ENCODE measurements around the gene GDF10.

The GDF10 gene

DNA sequence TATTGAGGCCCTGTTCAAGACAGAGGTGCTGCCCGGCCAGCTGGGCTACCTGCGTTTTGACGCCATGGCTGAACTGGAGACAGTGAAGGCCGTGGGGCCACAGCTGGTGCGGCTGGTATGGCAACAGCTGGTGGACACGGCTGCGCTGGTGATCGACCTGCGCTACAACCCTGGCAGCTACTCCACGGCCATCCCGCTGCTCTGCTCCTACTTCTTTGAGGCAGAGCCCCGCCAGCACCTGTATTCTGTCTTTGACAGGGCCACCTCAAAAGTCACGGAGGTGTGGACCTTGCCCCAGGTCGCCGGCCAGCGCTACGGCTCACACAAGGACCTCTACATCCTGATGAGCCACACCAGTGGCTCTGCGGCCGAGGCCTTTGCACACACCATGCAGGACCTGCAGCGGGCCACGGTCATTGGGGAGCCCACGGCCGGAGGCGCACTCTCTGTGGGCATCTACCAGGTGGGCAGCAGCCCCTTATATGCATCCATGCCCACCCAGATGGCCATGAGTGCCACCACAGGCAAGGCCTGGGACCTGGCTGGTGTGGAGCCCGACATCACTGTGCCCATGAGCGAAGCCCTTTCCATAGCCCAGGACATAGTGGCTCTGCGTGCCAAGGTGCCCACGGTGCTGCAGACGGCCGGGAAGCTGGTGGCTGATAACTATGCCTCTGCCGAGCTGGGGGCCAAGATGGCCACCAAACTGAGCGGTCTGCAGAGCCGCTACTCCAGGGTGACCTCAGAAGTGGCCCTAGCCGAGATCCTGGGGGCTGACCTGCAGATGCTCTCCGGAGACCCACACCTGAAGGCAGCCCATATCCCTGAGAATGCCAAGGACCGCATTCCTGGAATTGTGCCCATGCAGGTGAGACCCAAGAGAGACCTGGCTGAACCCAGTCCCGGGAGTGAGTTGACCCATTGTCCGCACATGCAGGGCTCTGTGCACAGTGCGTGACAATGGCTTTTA, 51.0 kb downstream of the GDF10 start:
- no peak for DNase-seq (ENCODE audit: low read depth in 1 of 2, low spot score in 1 of 2)

DNA sequence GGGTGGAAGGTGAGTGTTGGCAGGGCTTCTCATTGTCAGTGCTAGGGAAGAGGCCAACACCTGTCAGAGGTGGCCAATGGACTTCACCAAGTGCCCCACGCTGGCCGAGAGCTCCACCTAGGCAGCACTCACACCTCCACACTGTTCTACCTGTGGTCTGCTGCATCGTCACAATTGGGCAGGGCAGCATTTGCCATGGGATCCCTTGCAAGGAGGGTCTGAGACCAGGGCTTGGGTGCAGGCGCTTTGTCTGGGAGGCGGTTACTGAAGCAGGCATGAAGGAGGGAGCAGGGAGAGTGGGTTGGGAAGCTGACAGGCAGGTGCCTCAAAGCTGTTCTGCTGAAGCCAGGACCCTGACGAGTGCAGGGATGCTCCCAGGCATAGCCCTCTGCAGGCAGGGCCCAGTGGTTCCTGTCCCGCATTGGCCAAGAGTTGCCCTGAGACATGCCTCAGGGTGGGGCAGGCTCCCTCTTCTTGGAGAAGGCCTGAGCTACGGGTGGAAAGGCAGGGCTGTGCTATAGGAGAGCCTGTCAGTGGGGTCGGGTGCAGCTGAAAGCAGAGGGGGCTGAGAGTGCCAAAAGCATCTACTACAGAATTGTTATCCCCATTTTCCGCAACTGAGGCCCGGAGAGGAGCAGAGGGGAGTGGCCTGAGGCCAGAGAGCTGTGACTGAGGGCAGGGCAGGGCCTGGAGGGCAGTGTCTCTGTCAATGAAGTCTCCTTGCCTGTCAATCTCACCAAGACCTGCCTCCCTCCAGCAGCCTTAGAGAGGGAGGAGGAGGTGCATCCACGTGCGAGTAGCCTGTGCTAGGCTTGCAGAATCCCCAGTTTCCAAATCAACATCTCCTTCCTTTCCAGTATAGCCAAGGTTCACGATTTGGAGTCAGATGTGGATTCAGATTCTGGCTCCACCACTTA, 52.2 kb downstream of the GDF10 start:
- no peak for DNase-seq (ENCODE audit: low read depth in 1 of 2, low spot score in 1 of 2)

- DNase-seq (ENCODE audit: low read depth in 1 of 2, low spot score in 1 of 2), result no peak
These were observed 53.4 kb downstream of the GDF10 start for GRCh38 chr10:47353351-47353750.

- no peak for DNase-seq (ENCODE audit: low read depth in 1 of 2, low spot score in 1 of 2)
These were observed 54.2 kb downstream of the GDF10 start for GRCh38 chr10:47354165-47354564.

DNA sequence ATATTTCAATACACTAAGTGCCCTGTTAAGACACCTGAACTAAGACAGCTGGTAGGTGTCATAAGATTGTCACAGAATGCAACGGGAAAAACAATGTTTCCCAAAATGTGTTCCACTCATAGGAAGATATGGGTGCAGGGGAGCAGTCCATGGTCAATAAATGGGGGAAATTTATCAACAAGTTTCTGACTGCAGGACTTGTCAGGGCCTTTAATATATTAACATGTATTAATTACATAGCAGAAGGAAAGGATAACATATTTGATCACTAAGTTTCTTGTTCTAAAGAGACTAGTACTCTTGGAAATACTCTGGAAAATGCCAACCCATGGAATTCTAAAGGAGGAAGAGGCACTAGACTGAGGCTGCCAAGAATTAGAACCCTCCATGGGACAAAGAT, 54.9 kb downstream of the GDF10 start:
- DNase-seq (ENCODE audit: low read depth in 1 of 2, low spot score in 1 of 2), result no peak

- no peak for DNase-seq (ENCODE audit: low read depth in 1 of 2, low spot score in 1 of 2)
These were observed 56.7 kb downstream of the GDF10 start for GRCh38 chr10:47356708-47357107.

DNA sequence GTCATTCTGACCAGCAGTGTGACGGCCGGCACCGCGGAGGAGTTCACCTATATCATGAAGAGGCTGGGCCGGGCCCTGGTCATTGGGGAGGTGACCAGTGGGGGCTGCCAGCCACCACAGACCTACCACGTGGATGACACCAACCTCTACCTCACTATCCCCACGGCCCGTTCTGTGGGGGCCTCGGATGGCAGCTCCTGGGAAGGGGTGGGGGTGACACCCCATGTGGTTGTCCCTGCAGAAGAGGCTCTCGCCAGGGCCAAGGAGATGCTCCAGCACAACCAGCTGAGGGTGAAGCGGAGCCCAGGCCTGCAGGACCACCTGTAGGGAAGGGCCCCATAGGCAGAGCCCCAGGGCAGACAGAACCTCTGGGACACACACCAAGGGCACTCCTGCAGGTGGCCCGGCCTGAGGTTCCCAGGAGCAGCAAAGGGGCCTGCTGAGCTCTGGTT, 57.2 kb downstream of the GDF10 start:
- no peak for DNase-seq (ENCODE audit: low read depth in 1 of 2, low spot score in 1 of 2)

DNA sequence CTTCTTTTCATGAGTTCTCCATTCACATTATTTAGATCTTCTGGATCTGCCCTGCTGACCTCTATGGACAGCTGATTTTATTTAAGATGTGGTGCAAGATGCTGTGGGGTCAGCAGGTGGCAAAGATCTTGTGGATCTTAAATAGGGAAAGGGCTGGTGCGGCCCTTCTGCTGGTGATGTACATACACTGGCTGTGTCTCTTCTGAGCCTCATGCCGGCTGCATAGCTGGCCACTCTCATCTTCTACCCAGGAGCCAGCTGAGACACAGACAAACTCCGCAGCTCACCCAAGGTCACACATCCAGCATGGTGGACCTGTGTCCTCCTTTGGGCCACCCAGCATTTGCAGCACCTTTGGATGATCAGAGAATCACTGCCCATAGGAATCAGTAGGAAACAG, 57.9 kb downstream of the GDF10 start:
- DNase-seq (ENCODE audit: low read depth in 1 of 2, low spot score in 1 of 2), result no peak

- DNase-seq (ENCODE audit: low read depth in 1 of 2, low spot score in 1 of 2), result no peak
These were observed 58.5 kb downstream of the GDF10 start for GRCh38 chr10:47358457-47358856.

DNA sequence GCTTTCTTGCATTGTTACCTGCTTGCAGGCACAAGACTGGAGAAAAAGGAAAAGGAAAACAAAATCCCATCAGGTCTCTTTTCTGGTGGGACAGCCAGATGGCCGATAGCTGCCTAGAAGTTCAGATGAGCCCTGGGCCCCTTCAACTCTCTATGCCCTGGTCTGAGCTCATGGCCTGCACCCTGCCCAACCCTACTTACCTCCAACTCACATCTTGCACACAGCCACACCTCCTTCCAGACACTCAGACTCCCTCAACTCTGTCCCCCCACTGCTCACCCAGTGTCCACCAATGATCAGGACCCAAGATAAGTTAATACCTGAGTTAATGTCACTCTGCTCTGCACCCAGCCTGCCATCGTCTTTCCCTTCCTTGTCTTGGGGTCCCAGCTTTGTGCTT, 59.1 kb downstream of the GDF10 start:
- no peak for DNase-seq (ENCODE audit: low read depth in 1 of 2, low spot score in 1 of 2)

DNA sequence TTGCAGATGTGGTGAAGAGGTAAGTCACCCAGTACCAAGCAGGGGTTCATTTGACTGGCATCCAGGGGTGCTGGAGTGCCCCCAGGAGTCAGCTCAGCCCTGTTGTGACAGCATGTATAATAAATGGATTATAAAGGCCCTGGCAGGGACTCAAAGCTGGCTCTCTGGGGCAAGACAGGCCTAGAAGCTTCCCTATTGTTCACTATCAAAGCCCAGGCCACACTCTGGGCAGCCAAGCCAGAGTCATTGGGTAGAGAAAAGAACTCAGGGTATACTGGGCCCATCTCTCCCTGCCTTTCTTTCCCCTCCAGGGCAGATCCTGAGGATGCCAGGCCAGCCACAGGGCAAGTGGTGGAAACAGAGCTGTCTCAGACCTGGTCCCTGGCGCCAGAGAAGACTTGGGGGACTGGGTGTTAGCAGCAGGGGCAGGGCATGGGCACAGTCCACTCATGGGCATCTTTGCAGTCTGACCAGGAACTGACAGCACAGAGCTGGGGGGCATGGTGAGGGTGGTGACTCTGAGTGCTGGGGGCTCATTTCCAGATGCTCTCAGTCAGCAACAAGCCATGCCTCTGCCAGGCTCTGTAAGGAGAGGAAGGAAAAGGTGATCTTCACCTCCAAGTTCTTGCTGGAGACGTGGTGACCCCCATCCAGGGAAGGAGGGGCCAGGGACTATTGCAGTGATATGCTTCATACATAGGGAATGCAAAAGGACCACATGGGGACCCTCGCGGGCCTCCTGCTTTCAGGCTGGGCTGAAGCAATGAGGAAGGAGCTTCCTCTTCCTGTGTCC, 59.8 kb downstream of the GDF10 start:
- DNase-seq (ENCODE audit: low read depth in 1 of 2, low spot score in 1 of 2), result no peak

- no peak for DNase-seq (ENCODE audit: low read depth in 1 of 2, low spot score in 1 of 2)
These were observed 60.5 kb downstream of the GDF10 start for GRCh38 chr10:47360419-47361040.

DNA sequence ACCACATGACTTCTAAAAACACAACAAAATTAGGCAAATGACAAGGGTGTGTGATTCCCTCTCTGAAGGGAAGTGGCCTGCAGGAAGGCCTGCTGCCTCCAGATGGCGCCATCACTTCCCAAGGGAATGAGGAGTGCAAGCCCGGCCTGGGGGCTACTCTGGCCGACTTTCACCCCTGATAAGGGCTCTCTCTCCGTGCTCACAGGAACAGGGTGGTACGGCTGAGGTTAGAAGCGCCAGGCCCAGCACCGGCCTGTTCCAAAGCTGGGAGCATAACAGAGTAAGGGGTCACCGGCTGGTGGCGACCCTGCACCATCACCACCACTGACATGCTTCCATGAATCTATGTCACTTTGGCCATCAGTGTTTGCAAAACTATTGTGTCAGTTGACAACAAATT, 61.3 kb downstream of the GDF10 start:
- no peak for DNase-seq (ENCODE audit: low read depth in 1 of 2, low spot score in 1 of 2)

DNA sequence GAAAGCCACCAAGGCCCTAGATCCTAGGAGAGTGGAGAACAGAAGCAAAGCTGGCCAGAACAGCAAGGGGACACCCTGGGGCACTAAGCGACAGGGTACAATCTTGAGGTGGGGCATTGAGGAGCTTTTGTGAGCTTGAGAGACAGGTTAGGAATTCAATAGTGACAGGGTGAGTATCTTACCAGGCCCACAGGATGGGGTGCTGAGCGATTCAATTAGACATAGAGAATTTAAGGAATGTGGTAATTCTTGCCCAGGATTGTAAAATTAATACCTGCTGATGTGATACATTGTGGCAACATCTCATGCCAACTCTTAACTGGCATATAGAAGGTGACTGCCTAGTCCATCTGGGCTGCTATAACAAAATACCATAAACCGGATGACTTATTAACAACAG, 62.2 kb downstream of the GDF10 start:
- DNase-seq (ENCODE audit: low read depth in 1 of 2, low spot score in 1 of 2), result no peak

Data from stimulated activated CD4-positive, alpha-beta T cell treated with anti-CD3 and anti-CD28 coated beads, Interleukin-15, amount 100 ng/mL, for 1 hour (primary cell).